Fibroblast of lung (primary cell): ENCODE results near the gene LASP1.

Source experiments
- EZH2 ChIP-seq: IDR thresholded peaks from 2 replicates; pipeline ENCODE4 v1.5.1; 2012; ENCODE audit warnings: low read length, control low read depth, mild to moderate bottlenecking; ENCODE audit errors: missing control alignments
- TF ChIP-seq, protein P1 (sequence below), 2 donors: IDR thresholded peaks in 1 of 2; conservative IDR thresholded peaks in 1 of 2; 1 replicate in 1 of 2; 2 replicates in 1 of 2; pipeline ENCODE4 v1.5.1; 2011 to 2012; ENCODE audit warnings: low read length in 2 of 2, control low read depth in 1 of 2, inconsistent platforms in 1 of 2, low read depth in 1 of 2, mild to moderate bottlenecking in 1 of 2

DNA sequence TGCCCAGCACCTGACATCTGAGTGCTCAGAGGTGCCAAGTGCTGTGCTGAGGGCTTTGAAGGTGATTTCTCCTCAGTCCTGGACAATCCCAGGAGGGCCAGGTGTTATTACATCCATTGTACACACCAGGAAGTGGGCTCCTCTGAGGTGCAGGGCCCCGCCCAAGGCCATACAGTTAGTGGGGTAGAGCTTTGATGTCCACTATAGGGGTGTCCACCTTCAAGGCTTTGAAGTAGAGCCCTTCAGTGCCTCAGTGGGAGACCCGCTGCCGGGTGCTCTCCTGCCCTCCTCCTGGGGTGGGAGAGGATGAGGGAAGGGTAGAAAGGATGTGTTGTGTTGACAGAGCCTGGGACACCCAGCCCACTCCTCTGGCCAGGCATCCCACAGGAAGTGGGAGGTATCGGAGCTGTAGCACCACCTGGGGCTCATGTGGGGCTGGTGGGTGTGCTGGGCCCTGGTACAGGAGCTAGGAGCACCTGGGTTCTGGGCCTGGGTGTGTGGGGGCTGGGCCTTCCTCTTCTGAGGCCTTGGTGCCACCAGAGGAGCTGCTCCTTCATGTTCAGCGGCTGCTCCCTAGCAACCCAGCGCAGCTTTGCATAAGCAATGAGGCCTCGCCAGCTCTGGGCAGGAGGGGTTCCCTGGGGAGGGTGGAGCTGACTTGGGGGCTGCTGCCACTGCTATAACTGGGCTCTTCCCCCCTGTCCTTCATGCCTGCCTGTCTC, 7.4 kb downstream of the LASP1 start:
- TF ChIP-seq, protein P1, sequence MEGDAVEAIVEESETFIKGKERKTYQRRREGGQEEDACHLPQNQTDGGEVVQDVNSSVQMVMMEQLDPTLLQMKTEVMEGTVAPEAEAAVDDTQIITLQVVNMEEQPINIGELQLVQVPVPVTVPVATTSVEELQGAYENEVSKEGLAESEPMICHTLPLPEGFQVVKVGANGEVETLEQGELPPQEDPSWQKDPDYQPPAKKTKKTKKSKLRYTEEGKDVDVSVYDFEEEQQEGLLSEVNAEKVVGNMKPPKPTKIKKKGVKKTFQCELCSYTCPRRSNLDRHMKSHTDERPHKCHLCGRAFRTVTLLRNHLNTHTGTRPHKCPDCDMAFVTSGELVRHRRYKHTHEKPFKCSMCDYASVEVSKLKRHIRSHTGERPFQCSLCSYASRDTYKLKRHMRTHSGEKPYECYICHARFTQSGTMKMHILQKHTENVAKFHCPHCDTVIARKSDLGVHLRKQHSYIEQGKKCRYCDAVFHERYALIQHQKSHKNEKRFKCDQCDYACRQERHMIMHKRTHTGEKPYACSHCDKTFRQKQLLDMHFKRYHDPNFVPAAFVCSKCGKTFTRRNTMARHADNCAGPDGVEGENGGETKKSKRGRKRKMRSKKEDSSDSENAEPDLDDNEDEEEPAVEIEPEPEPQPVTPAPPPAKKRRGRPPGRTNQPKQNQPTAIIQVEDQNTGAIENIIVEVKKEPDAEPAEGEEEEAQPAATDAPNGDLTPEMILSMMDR (conservative IDR thresholded peaks at IDR 0.05 in 1 of 2, IDR thresholded peaks at IDR 0.05 in 1 of 2; ENCODE audit: low read depth in 1 of 2, low read length in 2 of 2): no peak
- TF ChIP-seq EZH2: no peak
